Stimulated activated CD8-positive, alpha-beta memory T cell treated with anti-CD3 and anti-CD28 coated beads, Interleukin-7, amount 100 ng/mL, for 24 hours (primary cell): ENCODE measurements around the gene TCFL5.

Source experiments
- DNase-seq: peaks from one replicate; pipeline ENCODE4 v3.0.0-alpha.2; 2020; ENCODE audit warnings: low read depth

TCFL5 gene

DNA sequence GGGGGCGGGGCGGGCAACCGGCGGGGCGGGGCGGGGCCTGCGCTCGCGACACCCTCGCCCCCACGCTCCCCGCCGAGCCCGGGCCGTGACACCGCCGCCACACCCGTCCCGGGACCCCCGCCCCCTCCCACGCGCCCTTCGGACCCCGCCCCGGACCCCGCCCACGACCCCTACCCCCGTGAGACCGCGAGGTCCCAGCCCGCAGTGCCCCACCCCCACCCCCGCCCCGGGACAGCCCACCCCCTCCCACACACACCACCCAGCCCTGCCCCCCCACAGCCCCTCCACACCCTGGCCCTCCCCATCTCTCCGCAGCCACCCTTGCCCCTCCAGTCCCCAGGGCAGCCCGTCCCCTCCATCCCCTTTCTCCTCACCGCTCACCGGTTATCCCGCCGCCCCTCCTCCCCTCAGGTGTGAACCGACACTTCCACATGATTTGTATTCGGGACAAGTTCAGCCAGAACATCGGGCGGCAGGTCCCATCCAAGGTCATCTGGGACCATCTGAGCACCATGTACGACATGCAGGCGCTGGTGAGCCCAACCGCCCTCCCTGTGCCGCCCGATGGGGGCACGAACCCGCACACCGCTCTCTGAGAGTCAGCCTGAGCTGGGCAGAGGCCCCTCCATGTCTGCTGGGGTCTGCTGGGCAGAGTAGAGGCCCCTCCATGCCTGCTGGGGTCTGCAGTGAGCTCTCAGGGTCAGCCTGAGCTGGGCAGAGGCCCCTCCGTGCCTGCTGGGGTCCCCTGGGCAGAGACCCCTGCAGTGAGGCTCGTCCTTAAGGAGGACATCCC, 64.7 kb downstream of the TCFL5 start:
- DNase-seq = no peak

DNA sequence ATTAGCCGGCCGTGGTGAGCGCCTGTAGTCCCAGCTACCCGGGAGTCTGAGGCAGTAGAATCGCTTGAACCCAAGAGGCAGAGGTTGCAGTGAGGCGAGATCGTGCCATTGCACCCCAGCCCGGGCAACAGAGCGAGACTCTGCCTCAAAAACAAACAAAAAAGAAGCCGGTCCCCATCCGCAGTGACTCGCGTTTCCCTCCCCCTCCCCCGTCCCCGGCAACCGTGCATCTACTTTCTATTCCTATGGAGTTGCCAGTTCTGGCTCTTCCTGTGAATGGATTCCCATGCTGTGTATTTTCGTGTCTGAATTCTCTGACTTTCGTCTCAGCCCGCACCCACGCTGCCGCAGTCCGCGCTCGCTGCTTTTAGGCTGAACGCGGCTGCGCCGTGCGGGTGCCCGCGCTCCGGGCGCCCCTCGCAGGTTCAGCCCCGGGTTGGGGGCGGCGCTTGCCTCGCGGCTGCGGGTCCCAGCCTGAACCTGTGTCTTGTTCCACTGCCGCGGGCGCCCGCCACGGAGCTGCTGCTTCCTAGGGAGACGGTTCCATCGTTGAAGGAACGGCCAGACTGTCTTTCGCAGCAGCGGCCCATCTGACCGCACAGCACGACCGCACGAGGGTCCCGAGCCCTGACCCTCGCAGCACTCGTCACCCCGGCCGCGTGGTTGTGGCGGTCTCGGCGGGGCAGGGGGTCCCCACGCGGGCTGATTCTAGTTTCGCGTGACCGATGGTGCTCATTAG, 66.4 kb downstream of the TCFL5 start:
- DNase-seq = no peak

DNA sequence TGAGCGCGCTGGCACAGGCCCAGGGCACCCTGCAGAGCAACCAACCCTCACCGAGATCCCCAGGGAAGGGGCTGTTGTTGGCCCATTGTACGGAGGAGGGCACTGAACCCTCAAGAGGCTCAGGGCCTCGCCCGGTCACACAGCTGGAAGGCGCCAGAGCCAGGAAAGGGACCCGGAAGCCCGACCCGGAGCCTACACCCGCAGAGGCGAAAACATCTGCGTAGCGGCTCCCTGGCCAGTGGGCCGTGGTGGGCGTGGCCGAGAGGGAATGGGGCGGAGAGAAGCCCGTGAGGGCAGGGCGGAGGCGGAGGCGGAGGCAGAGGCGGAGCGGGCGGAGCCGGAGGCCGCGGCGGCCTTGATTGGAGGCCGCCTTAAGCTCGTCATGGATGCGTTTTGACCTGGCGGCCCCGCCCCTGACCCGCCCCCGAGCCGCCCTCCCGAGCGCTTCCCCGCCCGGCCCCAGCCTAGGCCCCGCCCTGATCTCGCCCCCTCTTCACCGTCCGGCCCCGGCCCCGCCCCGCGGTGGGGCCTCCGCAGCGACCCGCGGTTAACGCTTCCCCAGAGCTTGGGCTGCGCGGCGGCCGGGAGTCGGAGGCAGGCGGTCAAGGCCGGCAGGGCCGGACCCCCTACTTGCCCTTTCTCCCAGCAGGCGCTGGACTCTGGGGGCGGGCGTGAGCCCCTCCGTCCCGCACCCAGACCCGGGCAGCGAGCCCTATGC, 67.5 kb downstream of the TCFL5 start:
- DNase-seq = peak; percentile 84

DNA sequence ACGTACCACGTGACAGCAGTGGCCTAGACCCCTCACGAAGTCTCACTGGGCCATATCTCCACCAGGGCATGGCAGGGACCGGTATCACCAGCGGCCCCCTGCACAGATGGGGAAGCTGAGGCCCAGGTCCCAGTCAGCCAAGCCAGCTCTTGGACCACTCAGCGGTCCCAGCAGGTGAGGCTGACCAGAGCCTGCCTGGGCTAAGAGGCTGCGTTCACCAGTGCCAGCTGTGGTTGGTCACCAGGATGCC, 67.9 kb downstream of the TCFL5 start:
- DNase-seq = no peak

DNA sequence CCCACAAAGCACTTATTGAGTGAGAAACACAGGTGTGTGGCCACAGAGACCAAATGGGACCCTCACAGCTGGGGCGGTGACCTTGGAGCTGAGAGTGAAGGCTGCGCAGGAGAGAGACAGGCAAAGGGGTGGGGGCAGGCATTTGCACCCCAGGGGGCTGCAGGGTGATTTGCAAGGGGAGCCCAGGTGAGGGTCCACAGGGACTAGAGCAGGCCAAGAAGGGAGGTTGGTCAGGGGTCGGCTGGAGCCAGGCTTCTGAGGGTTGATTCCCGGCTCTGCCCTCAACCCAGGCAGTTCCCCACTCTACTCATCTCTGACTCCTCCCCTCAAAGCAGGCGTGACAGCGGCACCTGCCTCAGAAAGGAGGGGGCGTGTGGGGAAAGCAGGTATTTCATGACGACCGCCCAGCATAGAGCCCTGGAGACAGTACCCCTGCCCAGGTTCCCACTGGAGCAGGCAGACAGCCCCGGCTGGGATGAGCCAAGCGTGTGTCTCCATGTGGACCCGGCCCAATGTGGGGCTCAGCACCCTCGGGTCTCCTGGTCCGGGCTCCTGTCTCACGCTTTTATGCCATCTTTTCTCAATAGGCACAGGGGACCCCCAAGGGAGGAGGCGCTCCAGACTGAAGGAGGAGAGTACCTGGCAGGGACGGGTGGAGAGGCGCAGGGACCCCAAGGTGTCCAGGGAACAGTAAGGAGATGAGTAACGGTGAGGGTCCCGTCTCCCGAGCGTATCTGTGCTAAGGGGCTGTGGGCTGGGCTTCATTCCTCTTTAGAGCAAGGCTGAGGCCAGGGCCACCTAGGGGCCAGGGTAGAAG, 68.5 kb downstream of the TCFL5 start:
- no peak for DNase-seq

DNA sequence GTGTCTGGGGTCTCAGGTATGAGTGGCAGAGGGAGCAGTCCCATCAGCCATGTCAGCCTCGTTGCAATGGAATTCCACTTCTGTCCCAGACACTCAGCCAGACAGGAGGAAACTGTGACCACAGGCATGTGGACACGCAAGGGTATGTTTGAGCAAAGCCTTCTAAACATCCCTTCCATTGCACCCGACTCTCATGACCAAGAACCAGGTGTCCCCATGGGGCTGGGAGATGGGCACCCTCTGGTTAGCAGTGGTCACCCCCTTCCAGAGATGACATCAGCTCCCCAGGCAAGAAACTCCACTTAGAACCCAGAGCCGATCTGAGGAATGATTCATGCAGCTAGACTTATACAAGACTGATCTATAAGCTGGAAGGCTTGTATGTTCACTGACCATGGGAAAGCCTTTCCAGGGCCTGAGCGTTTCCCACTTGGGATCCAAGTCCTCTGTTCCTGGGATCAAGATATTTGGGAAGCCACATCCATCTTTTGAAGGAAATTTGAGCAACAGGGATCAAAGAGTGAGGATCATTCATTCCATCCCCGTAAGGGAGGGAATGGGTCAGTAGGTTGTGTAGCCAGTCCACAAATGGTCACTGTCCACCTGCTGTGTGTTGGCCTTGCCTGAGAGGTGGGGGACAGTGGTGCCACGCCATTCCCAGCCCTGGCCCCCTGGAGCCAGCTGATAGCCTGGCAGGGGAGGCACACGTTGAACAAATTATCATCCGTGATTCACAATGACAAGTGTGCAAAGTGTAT, 69.3 kb downstream of the TCFL5 start:
- DNase-seq = no peak

DNA sequence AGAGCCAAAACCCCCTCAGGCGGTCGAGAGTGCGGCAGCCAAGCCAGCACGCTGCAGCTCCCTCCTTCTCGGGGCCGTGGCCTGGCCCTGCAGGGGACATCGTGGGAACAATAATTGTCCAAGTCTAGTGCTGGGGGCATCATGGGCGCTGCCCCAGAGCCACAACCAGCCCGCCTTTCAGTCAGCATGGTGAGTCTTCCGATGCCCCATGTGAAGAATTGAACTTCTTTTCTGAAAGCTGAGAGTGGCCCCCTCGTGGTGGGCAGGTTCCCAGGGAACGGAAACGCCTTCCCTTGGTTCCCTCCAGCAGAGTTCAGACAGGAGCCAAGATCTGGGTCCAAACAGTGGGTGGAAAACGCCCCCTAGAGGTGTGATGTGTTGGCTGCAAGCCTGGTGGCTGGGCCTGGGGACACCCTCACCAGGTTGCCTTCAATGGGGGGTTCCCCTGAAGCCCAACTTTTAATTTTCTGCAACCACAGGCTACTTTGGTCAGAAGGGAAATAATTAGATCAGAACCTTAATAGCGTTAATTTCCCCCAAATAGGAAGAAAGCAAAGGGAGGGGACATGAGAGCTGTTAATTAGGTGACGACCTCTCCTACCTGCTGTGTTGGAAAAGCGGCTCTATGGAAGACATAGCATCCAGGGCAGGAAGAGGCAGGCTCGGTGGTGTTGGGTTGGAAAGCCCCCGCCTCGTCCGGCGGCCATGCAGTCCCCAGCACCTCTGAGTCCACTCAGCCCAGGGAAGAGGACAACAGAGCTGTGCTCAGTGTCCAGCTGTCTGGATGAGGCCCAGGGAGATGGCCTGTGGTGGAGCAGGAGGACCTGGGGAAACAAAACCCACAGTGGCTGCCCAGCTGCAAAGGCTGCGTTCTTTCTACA, 70.1 kb downstream of the TCFL5 start:
- DNase-seq = peak; percentile 47
